ENCODE results near the gene PGS1.

PGS1 gene

DNA sequence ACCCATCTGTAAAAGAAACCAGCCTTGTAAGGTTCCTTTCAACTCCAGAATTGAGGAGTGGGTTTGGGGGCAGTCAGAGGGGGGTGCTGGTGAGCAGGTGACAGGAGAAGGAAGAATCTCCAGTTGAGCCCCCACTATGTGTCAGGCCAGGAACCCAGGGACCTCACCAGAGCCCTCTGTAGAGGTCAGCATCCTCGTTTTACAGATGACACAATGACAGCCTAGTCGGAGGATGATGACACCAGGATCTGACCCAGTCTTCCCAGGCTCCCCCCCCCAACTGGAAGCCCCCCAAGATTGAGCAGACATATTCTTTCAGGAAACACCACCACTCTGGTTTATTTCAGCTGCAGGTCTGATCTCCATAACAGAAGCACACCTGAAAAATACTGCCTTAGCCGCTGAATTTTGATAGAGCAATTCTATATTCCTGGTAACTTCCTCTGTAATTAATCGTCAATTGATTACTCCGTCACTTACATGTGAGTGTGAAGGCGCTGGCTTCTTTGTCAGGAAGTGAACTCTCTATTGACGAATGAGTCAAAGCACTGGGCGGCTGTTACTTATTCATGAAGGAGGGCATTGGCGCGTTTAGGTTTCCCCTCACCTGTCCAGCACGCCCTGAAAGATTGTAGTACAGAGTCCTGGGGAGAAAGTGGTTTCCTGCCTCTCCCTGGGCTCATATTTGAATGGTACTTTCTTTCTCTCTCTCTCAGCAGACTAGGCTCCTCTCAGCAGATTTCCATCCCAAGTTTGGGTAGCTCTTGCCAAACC lies 39.8 kb upstream of the PGS1 start:
- H3F3A ChIP-seq (ENCODE audit: insufficient read depth) = peaks cover 5% of the 10 kb centered on the region

DNA sequence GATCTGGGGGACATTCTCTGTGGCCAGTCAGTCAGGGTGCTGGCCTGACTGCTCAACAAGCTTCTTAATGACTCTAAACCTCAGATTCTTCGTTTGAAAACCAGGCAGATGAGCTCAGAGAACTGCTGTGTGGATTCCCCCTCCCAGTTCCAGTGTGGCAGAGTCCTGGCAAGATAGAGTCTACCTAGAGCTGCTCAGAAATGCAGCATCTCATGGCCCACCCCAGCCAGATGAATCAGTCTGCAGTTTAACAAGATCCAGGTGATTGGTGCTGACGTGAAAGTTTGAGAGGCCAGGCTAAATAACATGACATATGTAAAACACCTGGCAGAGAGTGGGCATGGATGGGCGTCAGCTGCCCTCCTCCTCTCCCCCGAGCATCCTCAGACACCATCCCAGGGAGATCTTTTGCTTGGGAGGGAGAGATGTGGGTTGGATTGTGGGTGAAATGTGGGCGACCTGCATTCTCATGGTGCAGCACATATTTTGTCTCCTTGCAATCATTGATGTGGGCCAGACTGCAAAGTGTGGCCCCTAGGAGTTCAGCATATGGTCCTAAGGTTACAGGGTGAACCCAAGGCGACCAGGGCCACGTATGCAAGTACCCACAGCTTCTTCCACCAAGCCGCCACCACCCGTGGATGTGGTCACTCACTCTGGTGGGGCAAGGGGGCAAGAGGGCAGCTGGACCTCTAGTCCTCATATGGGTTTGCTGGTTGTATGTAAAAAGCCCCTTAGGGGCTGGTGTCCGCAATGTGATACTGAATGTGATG lies 38.1 kb upstream of the PGS1 start:
- Histone ChIP-seq H4K20me1 (ENCODE audit: low read depth, low read length) (no peaks in the 10 kb centered on the region), H3K27me3 (ENCODE audit: low read length) (no peaks in the 10 kb centered on the region), H3F3A (ENCODE audit: insufficient read depth) (peaks cover 5% of the 10 kb centered on the region), H3K27ac (ENCODE audit: low read depth, low read length) (no peak overlapping the region), H3K36me3 (ENCODE audit: low read length) (no peaks in the 10 kb centered on the region), H2AFZ (ENCODE audit: low read depth, low read length, severe bottlenecking) (no peak overlapping the region), H3K9me3 (ENCODE audit: insufficient read depth, low read length) (no peaks in the 10 kb centered on the region), H3K9me2 (replicated peaks; ENCODE audit: insufficient read depth, low read length) (no peaks in the 10 kb centered on the region), H3K4me3 (ENCODE audit: insufficient read depth, low read length, poor library complexity, severe bottlenecking) (no peak overlapping the region), H3K79me2 (ENCODE audit: insufficient read depth, low read length) (no peaks in the 10 kb centered on the region), H3K9ac (ENCODE audit: low read length) (no peak overlapping the region), H3K4me2 (ENCODE audit: low read depth, low read length, poor library complexity, severe bottlenecking) (no peak overlapping the region)
- TF ChIP-seq EZH2phosphoT487 (conservative IDR thresholded peaks at IDR 0.05; ENCODE audit: low read length) = no peak
- TF ChIP-seq, protein P1, sequence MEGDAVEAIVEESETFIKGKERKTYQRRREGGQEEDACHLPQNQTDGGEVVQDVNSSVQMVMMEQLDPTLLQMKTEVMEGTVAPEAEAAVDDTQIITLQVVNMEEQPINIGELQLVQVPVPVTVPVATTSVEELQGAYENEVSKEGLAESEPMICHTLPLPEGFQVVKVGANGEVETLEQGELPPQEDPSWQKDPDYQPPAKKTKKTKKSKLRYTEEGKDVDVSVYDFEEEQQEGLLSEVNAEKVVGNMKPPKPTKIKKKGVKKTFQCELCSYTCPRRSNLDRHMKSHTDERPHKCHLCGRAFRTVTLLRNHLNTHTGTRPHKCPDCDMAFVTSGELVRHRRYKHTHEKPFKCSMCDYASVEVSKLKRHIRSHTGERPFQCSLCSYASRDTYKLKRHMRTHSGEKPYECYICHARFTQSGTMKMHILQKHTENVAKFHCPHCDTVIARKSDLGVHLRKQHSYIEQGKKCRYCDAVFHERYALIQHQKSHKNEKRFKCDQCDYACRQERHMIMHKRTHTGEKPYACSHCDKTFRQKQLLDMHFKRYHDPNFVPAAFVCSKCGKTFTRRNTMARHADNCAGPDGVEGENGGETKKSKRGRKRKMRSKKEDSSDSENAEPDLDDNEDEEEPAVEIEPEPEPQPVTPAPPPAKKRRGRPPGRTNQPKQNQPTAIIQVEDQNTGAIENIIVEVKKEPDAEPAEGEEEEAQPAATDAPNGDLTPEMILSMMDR (IDR thresholded peaks at IDR 0.05; ENCODE audit: insufficient read depth, low read length, poor library complexity, severe bottlenecking) = no peak

More for the DNA sequence above, 39.8 kb upstream of the PGS1 start:
- Histone ChIP-seq H3K4me3 (ENCODE audit: insufficient read depth, low read length, poor library complexity, severe bottlenecking) (no peak overlapping the region), H3K27ac (ENCODE audit: low read depth, low read length) (0 out of 2 replicates have a peak overlapping the region, but pooled peaks have one; percentile 58), H3K9ac (ENCODE audit: low read length) (no peak overlapping the region), H4K20me1 (ENCODE audit: low read depth, low read length) (no peaks in the 10 kb centered on the region), H3K79me2 (ENCODE audit: insufficient read depth, low read length) (no peaks in the 10 kb centered on the region), H3K4me2 (ENCODE audit: low read depth, low read length, poor library complexity, severe bottlenecking) (peak overlapping the region; percentile 26), H3K27me3 (ENCODE audit: low read length) (no peaks in the 10 kb centered on the region), H2AFZ (ENCODE audit: low read depth, low read length, severe bottlenecking) (no peak overlapping the region), H3K9me2 (replicated peaks; ENCODE audit: insufficient read depth, low read length) (no peaks in the 10 kb centered on the region), H3K9me3 (ENCODE audit: insufficient read depth, low read length) (no peaks in the 10 kb centered on the region), H3K36me3 (ENCODE audit: low read length) (no peaks in the 10 kb centered on the region)
- no peak for TF ChIP-seq EZH2phosphoT487 (conservative IDR thresholded peaks at IDR 0.05; ENCODE audit: low read length)
- TF ChIP-seq, protein P1 (IDR thresholded peaks at IDR 0.05; ENCODE audit: insufficient read depth, low read length, poor library complexity, severe bottlenecking) = no peak

DNA sequence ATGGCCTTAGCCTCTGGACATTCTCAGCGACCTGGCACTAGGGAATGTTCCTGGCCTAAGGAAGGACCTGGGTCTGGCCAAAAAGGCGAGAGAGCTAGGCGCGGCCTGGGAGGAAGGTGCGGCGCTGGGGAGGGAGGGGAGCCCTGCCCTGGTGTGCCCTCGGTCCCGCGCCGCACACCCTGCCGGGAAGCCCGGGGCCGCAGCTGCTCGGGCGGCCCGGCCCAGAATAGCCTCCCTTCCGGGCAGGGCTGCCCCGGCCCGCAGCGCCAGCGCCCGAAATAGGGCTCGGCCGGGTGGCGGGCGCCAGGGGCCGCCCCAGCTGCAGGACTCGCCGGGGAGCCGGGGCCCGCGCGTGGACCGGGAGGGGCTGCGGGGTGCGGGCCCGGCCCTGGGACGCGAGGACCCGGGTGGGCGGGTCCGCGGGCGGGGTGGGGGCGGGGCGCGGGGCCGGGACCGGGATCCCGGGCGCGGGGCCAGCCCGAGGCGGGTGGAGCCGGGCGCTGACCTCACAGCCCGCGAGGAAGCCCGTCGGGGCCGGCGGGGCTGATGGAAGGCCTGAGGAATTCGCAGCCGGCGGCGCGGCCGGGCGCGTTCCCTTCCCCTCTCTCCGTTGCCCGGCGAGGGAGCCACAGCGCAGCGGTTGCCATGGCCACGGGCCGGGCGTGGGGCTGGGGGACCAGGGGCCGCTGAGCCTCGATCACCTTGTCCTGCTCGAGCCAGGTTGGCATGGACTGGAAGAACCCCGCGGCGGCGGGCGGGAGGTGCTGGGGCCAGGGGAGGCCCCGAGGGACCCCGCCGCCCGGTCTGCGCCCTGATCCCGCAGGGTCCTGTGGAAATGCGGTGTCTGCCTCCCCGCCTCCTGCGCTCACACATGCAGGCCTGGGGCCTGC lies 36.6 kb upstream of the PGS1 start:
- Histone ChIP-seq H3K9me2 (replicated peaks; ENCODE audit: insufficient read depth, low read length) (no peaks in the 10 kb centered on the region), H3F3A (ENCODE audit: insufficient read depth) (peaks cover 5% of the 10 kb centered on the region), H3K36me3 (ENCODE audit: low read length) (no peaks in the 10 kb centered on the region), H3K27me3 (ENCODE audit: low read length) (no peaks in the 10 kb centered on the region), H3K4me2 (ENCODE audit: low read depth, low read length, poor library complexity, severe bottlenecking) (peak overlapping the region; percentile 22), H3K4me3 (ENCODE audit: insufficient read depth, low read length, poor library complexity, severe bottlenecking) (no peak overlapping the region), H3K27ac (ENCODE audit: low read depth, low read length) (no peak overlapping the region), H3K9me3 (ENCODE audit: insufficient read depth, low read length) (no peaks in the 10 kb centered on the region), H2AFZ (ENCODE audit: low read depth, low read length, severe bottlenecking) (no peak overlapping the region), H3K79me2 (ENCODE audit: insufficient read depth, low read length) (no peaks in the 10 kb centered on the region), H4K20me1 (ENCODE audit: low read depth, low read length) (no peaks in the 10 kb centered on the region), H3K9ac (ENCODE audit: low read length) (no peak overlapping the region)
- TF ChIP-seq, protein P1 (IDR thresholded peaks at IDR 0.05; ENCODE audit: insufficient read depth, low read length, poor library complexity, severe bottlenecking) = no peak
- TF ChIP-seq EZH2phosphoT487 (conservative IDR thresholded peaks at IDR 0.05; ENCODE audit: low read length) = peak; percentile 74; the same call in 1 of the 2 replicates
